Measurements from ENCODE around the gene ABCC1.
"Not testable (repeated sequence)": the region's sequence is repeated elsewhere in the genome, so short reads cannot be mapped to it uniquely, and the experiment has no call there.

ABCC1 gene

DNA sequence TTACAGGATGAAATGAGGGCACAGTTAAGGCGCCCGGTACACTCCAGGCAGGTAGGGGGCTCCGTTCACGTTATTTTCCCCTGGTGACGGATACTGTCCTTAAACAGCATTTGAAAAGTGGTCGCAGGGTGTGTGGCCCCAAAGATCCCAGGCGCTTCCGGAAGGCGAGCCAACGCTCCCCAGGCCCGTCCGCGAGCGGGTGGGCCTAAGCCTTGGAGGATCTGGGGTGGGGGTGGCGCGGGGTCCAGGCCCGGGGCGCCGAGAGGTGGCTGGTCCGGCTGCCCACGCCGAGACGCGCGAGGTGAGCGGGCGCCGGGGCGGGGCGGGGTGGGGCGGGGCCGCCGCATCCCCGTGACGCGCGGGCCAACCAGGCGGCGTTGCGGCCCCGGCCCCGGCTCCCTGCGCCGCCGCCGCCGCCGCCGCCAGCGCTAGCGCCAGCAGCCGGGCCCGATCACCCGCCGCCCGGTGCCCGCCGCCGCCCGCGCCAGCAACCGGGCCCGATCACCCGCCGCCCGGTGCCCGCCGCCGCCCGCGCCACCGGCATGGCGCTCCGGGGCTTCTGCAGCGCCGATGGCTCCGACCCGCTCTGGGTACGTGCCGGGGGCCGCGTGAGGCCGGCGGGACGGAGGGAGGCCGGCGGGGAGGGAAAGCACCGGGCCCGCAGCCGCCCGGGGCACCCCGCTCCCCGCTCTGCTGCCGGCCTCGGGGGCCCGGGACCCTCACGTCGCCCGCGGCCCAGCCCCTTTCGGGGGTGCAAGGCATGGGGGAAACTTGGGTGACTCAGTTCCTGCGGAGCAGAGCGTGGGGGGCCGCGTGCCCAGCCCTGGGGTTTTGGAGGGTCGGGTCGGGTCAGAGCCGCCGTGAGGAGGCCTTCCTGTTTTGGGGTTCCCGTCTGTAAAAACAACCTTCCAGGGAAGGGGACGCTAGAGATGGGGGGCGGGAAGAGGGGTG lies at the start of gene ABCC1:
TSS of gene ABCC1 (plus strand) at position 407 of the 951 bp plus-strand sequence. CDS start at position 543, 136 bp downstream.
- FAIRE-seq, result no peak

DNA sequence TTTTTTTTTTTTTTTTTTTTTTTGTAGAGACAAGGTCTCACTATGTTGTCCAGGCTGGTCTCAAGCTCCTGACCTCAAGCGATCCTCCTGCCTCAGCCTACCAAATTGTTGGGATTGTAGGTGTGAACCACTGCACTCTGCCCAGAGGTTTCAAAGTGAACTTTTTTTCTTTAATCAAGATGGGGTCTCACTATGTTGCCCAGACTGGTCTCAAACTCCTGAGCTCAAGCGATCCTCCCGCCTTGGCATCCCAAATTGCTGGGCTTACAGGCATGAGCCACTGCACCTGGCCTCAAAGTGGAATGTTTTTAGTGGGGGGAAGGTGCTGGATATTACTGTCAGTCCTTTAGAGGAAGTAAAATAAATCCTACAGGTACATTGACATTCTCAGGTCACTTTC lies 49.1 kb upstream of the ABCC1 start:
- no peak for FAIRE-seq

DNA sequence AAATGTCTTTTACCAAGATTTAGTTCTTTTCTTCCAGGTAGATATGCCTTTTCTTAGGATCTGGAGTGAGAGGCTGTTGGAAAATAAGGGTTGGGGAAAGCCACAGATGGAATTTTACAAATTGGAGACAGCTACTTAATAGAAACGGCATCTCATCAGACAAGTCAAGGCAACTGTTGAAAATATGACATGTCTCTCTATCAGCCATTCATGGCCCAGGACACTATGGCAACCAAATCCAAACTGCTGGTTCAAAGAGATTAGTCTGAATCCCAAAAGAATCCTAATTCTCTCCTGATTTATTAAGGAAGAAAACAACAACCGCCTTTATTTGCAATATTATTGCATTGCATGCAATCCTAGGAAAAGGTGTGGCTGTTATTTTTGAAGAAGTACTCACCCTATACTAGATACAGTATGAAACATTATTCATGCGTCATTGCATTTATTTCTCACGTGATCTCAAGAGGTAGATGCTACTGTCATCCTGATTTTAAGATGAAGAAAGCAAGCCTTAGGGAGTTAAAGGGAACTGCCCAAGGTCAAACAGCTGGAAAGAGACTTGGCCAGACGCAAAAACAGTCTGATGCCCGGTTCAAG lies 48.4 kb upstream of the ABCC1 start:
- no peak for FAIRE-seq

- no peak for FAIRE-seq
Measured at GRCh38 chr16:15903960-15904359, 45.5 kb upstream of the ABCC1 start.

DNA sequence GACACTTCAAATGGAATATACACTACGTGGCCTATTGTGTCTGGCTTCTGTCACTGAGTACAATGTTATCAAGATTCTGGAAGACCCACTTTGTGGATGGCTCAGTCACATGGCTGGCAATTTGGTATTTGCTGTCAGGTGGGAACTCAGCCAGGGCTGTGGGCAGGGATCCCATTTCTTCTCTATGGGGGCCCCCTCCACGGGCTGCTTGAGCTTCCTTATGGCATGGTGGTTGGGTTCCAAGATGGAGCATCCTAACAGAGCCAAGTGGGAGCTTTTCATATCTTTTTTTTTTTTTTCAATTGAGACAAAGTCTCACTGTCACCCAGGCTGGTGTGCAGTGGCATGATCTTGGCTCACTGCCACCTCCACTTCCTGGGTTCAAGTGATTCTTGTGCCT lies 43.0 kb upstream of the ABCC1 start:
- FAIRE-seq, result no peak

- FAIRE-seq, result no peak
Measured at GRCh38 chr16:15907863-15908478, 41.4 kb upstream of the ABCC1 start.

DNA sequence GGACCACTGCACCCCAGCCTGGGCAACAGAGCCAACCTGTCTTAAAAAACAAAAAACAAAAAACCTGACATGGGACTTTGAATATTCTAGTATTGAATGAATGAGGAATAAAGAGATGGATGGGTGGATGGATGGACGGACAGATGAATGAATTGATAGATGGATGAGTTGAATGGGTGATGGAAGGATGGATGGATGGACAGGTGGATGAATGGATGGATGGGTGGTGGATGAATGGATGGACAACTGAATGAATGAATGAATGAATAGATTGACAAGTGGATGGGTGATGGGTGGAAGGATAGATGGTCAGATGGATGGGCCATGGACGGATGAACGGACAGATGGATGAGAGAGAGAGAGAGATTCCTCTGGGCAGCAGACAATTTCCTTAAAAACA lies 38.2 kb upstream of the ABCC1 start:
- no peak for FAIRE-seq

DNA sequence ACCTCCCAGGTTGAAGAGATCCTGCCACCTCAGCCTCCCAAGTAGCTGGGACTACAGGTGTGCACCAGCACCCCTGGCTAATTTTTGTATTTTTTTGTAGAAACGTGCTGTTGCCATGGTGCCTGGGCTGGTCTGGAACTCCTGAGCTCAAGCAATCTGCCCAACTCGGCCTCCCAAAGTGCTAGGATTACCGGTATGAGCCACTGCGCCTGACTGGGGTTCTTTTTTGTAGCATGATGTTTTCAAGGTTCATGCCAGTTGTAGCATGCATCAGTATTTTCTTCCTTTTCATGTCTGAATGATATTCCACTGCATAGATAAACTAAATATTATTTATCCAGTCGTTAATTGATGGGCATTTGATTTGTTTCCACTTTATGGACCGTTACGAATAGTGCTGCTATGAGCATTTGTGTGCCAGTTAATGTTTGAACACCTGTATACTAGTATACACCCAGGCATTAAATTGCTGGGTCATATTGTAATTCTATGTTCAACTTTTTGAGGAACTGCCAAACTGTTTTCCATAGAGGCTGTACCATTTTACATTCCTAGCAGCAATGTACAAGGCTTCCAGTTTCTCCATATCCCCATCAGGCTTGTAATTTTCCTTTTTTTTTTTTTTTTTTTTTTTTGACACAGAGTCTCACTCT lies 36.2 kb upstream of the ABCC1 start:
- no peak for FAIRE-seq

- FAIRE-seq, result no peak
Measured at GRCh38 chr16:15915555-15916081, 33.8 kb upstream of the ABCC1 start.

DNA sequence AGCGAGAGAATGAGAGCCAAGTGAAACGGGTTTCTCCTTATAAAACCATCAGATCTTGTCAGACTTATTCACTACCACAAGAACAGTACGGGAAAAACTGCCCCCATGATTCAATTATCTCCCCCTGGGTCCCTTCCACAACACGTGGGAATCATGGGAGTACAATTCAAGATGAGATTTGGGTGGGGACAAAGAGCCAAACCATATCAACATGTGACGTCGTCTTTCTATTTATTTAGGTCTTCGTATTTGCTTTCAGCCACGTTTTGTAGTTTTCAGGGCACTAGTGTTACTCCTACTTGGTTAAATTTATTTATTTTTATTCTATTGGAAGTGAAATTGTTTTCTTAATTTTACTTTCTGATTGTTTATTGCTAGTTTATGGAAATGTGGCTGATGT lies 33.1 kb upstream of the ABCC1 start:
- no peak for FAIRE-seq

GRCh38 chr16:15918314-15918713 lies 31.1 kb upstream of the ABCC1 start:
- not testable (repeated sequence) for FAIRE-seq

- no peak for FAIRE-seq
Measured at GRCh38 chr16:15919331-15919730, 30.1 kb upstream of the ABCC1 start.

- no peak for FAIRE-seq
Measured at GRCh38 chr16:15924996-15925395, 24.4 kb upstream of the ABCC1 start.

- FAIRE-seq, result no peak
Measured at GRCh38 chr16:15925631-15926030, 23.8 kb upstream of the ABCC1 start.

- no peak for FAIRE-seq
Measured at GRCh38 chr16:15928261-15929104, 20.9 kb upstream of the ABCC1 start.

DNA sequence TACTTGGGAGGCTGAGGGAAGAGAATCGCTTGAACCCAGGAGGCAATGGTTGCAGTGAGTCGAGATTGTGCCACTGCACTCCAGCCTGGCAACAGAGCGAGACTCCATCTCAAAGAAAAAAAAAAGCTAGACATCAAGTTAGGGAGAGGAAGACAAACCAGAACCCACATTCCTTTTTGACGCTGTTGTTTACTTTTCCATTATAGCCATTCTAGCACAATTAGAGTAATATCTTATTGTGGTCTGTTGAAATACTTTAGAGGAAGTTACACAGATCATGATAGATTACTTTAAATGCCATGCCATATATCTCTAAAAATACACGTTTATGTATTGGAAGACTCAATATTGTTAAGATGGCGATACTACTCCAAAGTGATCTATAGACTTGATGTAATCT lies 16.5 kb upstream of the ABCC1 start:
- FAIRE-seq, result no peak

DNA sequence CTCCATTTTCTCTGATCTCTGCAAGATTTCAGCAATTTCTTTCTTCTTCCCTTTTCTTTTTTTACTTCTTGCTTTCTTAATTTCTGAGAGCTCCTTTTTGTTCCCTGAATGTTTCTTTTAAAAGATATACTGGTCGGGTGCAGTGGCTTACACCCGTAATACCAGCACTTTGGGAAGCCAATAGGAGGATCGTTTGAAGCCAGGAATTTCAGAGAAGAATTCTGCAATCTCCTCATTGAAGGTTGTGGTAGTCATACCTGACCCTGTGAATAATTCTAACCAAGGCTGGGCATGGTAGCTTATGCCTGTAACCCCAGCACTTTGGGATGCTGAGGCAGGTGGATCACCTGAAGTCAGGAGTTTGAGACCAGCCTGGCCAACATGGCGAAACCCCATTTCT lies 15.6 kb upstream of the ABCC1 start:
- no peak for FAIRE-seq

GRCh38 chr16:15934991-15935390 lies 14.4 kb upstream of the ABCC1 start:
- no peak for FAIRE-seq

DNA sequence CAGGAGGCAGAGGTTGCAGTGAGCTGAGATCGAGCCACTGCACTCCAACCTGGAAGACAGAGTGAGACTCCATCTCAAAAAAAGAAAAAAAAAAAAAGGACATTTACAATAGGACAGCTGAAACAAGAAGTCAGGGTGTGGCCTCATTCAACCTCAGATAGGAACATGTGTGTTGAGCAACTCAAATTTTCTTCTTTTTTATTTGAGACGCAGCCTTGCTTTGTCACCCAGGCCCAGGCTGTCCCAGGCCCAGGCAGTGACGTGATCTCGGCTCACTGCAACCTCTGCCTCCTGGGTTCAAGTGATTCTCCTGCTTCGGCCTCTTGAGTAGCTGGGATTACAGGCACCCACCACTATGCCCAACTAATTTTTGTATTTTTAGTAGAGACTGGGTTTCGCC lies 12.6 kb upstream of the ABCC1 start:
- FAIRE-seq, result not testable (repeated sequence)

DNA sequence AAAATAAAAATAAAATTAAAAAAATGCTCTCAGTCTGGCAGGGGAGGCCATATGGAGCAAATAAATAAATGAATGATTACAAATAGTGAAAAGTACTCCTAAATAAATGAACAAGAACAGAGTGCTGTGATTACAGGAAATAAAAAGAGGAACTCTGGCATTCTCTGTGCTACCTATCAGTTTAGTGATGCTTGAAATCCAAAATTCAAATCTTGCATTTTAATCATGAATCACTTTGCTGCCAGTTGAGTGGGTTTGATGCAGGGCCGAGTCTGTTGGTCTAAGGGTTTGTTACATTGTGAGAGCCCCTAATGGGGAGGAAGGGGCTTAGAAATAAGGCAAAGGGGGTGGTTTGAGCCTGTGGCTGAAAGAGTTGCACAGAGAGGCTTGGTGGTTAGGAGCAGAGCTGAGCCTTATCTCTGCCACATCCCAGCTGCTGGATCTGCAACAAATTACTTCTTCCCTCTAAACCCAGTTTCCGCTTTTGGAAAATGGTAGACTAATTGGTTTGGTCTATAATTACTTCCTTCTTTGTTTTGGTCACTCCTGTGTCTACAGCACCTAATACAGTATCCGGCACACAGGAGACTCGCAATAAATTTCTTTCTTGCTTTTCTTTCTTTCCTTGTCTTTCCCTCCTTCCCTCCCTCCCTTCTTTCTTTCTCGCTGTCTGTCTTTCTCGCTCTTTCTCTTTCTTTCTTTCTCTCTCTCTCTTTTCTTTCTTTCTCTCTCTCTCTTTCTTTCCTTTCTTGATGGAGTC lies 6.3 kb upstream of the ABCC1 start:
- no peak for FAIRE-seq

Measured in endometrium (tissue), 2 donors.